Esophagus (tissue), 2 donors: ENCODE measurements around the gene GOLGA2. TPM values are rescaled to one million over a fixed set of nuclear protein-coding genes. Genes with fewer than 3 reads are reported as not detected.
"Not testable (repeated sequence)": the region's sequence is repeated elsewhere in the genome, so short reads cannot be mapped to it uniquely, and the experiment has no call there.

Source experiments
- H3K27ac ChIP-seq, 2 donors: one replicate each; pipeline ENCODE4 v1.5.1; 2013; ENCODE audit warnings: low read depth in 2 of 2, mild to moderate bottlenecking in 2 of 2, inconsistent platforms in 1 of 2, low read length in 1 of 2, moderate library complexity in 1 of 2
- H3K27me3 ChIP-seq, 2 donors: one replicate each; pipeline ENCODE4 v1.6.1; 2013; ENCODE audit warnings: low read length in 2 of 2, control low read depth in 1 of 2, mild to moderate bottlenecking in 1 of 2; ENCODE audit not compliant: insufficient read depth in 2 of 2, control insufficient read depth in 1 of 2
- H3K36me3 ChIP-seq, 2 donors: one replicate each; pipeline ENCODE4 v1.6.1; 2013; ENCODE audit warnings: low read length in 1 of 2; ENCODE audit not compliant: control insufficient read depth in 2 of 2, insufficient read depth in 2 of 2
- H3K4me1 ChIP-seq, 2 donors: one replicate each; pipeline ENCODE4 v1.6.1; 2013; ENCODE audit warnings: low read length in 1 of 2; ENCODE audit not compliant: control insufficient read depth in 2 of 2, insufficient read depth in 2 of 2
- H3K4me3 ChIP-seq, 2 donors: one replicate each; pipeline ENCODE4 v1.5.1; 2013; ENCODE audit warnings: low read length in 2 of 2, mild to moderate bottlenecking in 2 of 2, low read depth in 1 of 2, moderate library complexity in 1 of 2
- H3K9me3 ChIP-seq, 2 donors: one replicate each; pipeline ENCODE4 v1.6.1; 2013; ENCODE audit warnings: mild to moderate bottlenecking in 2 of 2, low read depth in 1 of 2, low read length in 1 of 2, moderate library complexity in 1 of 2; ENCODE audit not compliant: control insufficient read depth in 2 of 2, insufficient read depth in 1 of 2
- WGBS, 2 donors: extraction: QIAGEN DNeasy Blood & Tissue Kit; methylation state at CpG; one replicate each; pipeline ENCODE4 v1.1.7; 2013; 5-methylcytosine and 5-hydroxymethylcytosine counted together
- polyA plus RNA-seq, 2 donors: library from polyadenylated mRNA; stranded (reverse); fragments of 200-250 nt; gene quantifications; one replicate each; pipeline ENCODE4 v1.2.3, GENCODE V29; 2013
- donor health status: healthy with polysubstance abuse.
- donor health status: Bipolar disorder and iron deficiency.

Gene GOLGA2
- polyA plus RNA-seq, 2 donors, result 63.3 to 114 TPM

GRCh38 chr9:128279088-128280073, 3.6 kb upstream of the GOLGA2 start:
- H3K4me3 ChIP-seq, H3K27me3 ChIP-seq, H3K9me3 ChIP-seq, H3K4me1 ChIP-seq, H3K36me3 ChIP-seq, H3K27ac ChIP-seq: not testable (repeated sequence)
- 75 to 77% methylated on average over 22 of the region's 22 CpGs for WGBS, 2 donors

GRCh38 chr9:128276574-128277270, 915 bp upstream of the GOLGA2 start:
- whole genome bisulfite sequencing, 2 donors, result 7 to 11% methylated on average over 23 of the region's 23 CpGs
- Histone ChIP-seq H3K4me1 (peaks cover 3 to 12% of the 10 kb centered on the region in 2 donors), H3K9me3 (no peaks in the 10 kb centered on the region), H3K36me3 (peaks cover 0 to 10% of the 10 kb centered on the region in 2 donors), H3K27ac (peak overlapping the region; percentile 85 to 91), H3K27me3 (no peaks in the 10 kb centered on the region), H3K4me3 (peak overlapping the region; percentile 75 to 80)

- Histone ChIP-seq H3K9me3 (no peaks in the 10 kb centered on the region), H3K27me3 (no peaks in the 10 kb centered on the region), H3K36me3 (peaks cover 0 to 14% of the 10 kb centered on the region in 2 donors), H3K27ac (peak within 1 kb of the TSS; percentile 85 to 91), H3K4me1 (peaks cover 3 to 12% of the 10 kb centered on the region in 2 donors), H3K4me3 (peak within 1 kb of the TSS; percentile 88 to 94)
- 0% methylated on average over 26 to 38 of the region's 38 CpGs for WGBS, 2 donors
Measured at GRCh38 chr9:128276008-128276573, 284 bp upstream of the GOLGA2 start, which contains the start of gene SWI5. Gene SWI5 (plus strand): TSS chr9:128276276.

GRCh38 chr9:128274245-128274644, 1.6 kb downstream of the GOLGA2 start:
- WGBS, 2 donors, result 73 to 74% methylated on average over 8 of the region's 8 CpGs

GRCh38 chr9:128271512-128271911, 4.3 kb downstream of the GOLGA2 start:
- WGBS, 2 donors, result 66 to 68% methylated on average over 5 of the region's 5 CpGs
- Histone ChIP-seq H3K27me3 (no peaks in the 10 kb centered on the region), H3K9me3 (no peaks in the 10 kb centered on the region), H3K4me1 (peaks cover 0 to 13% of the 10 kb centered on the region in 2 donors), H3K36me3 (peaks cover 0 to 29% of the 10 kb centered on the region in 2 donors), H3K4me3 (no peak overlapping the region), H3K27ac (peak overlapping the region; percentile 16 to 85)

More at GRCh38 chr9:128274245-128274644, 1.6 kb downstream of the GOLGA2 start:
- Histone ChIP-seq H3K9me3 (no peaks in the 10 kb centered on the region), H3K27ac (no peak overlapping the region), H3K4me1 (peaks cover 3 to 12% of the 10 kb centered on the region in 2 donors), H3K27me3 (no peaks in the 10 kb centered on the region), H3K4me3 (peak overlapping the region in 1 of 2 donors; percentile 94), H3K36me3 (peaks cover 0 to 14% of the 10 kb centered on the region in 2 donors)

- no peaks in the 10 kb centered on the region for H3K27me3 ChIP-seq
- H3K9me3 ChIP-seq, result no peaks in the 10 kb centered on the region
- peaks cover 0 to 12% of the 10 kb centered on the region in 2 donors for H3K4me1 ChIP-seq
- no peak overlapping the region for H3K4me3 ChIP-seq
- H3K36me3 ChIP-seq, result peaks cover 0 to 29% of the 10 kb centered on the region in 2 donors
- 45 to 50% methylated on average over 3 of the region's 3 CpGs for WGBS, 2 donors
- H3K27ac ChIP-seq, result peak overlapping the region; percentile 25 to 85
Measured at GRCh38 chr9:128271112-128271511, 4.7 kb downstream of the GOLGA2 start.

- H3K9me3 ChIP-seq, result no peaks in the 10 kb centered on the region
- no peaks in the 10 kb centered on the region for H3K27me3 ChIP-seq
- 91 to 92% methylated on average over 15 of the region's 15 CpGs for WGBS, 2 donors
- peaks cover 0 to 9% of the 10 kb centered on the region in 2 donors for H3K4me1 ChIP-seq
- H3K27ac ChIP-seq, result no peak overlapping the region
- no peak overlapping the region for H3K4me3 ChIP-seq
- H3K36me3 ChIP-seq, result peaks cover 6 to 36% of the 10 kb centered on the region in 2 donors
Measured at GRCh38 chr9:128266868-128267590, 8.8 kb downstream of the GOLGA2 start.

- H3K4me3 ChIP-seq, result no peak overlapping the region
- 89 to 95% methylated on average over 10 of the region's 10 CpGs for WGBS, 2 donors
- H3K4me1 ChIP-seq, result peaks cover 0 to 9% of the 10 kb centered on the region in 2 donors
- no peaks in the 10 kb centered on the region for H3K27me3 ChIP-seq
- H3K36me3 ChIP-seq, result peaks cover 11 to 45% of the 10 kb centered on the region in 2 donors
- no peaks in the 10 kb centered on the region for H3K9me3 ChIP-seq
- H3K27ac ChIP-seq, result no peak overlapping the region
Measured at GRCh38 chr9:128265348-128265847, 10.4 kb downstream of the GOLGA2 start.
